ENCODE measurements around the gene HMMR.

DNA sequence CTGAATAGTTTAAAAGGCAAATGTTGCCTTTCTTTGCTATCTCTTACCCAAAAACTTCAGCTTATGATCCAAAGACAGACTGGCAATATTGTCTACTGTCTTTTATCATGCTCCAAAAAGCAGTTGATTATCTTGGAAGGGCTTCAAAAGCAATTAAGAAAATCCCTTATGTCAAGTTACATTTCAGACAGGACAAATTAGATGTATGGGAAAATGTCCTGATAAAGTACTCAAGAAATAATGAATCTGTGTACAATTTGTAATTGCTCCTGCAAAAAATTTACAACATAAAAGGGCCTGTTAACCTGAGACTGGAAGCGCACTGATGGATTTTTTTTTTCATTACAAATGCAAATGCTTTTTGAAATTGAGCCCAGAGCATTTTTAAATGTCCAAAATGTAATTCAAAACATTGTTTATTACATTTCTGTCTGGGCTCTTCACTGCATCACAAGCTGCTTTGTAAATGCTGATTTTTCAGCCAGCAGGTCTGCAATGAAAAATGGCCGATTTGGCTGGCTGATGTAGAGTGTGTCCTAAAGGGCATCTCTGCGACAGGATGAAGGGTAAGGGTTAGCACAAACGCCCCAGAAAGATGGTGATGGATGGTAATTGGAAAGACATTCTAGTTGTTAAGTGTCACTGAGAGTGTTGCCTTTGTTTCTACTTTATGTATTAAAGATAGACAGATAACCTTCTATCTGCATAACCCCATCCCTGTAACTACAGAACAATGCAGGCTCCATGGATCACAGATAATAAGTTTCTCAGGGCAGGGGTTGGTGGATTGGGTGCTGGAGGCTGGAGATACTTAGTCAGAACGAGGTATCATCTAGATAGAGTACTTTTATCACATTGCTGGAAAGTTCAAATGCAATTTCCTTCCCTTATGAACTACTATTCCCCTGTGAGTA lies 72.0 kb downstream of the HMMR start:
- no peak for TF ChIP-seq POLR2AphosphoS5 (IDR thresholded peaks at IDR 0.05; ENCODE audit: low read depth, low read length)
- TF ChIP-seq POLR2A (IDR thresholded peaks at IDR 0.05; ENCODE audit: low read depth, low read length) = no peak
- TF ChIP-seq SPI1 (IDR thresholded peaks at IDR 0.05; ENCODE audit: low read depth, low read length) = no peak
- TF ChIP-seq TAF1 (IDR thresholded peaks at IDR 0.05; ENCODE audit: low read depth, low read length) = no peak
- TF ChIP-seq PAX5 (IDR thresholded peaks at IDR 0.05; ENCODE audit: insufficient read depth, low read length, severe bottlenecking) = no peak
- TF ChIP-seq POU2F2 (IDR thresholded peaks at IDR 0.05; ENCODE audit: low read depth, low read length) = no peak

All from GM12891 (cell line).